ENCODE measurements around the gene CDK6. TPM values are rescaled to one million over a fixed set of nuclear protein-coding genes. Genes with fewer than 3 reads are reported as not detected.

Gene CDK6
- total and polyA plus RNA-seq, 2 of the 8 experiments (the other 6 are each of a cell fraction or from before 2014, with no cell fraction given), result 5.9 to 18.9 TPM

DNA sequence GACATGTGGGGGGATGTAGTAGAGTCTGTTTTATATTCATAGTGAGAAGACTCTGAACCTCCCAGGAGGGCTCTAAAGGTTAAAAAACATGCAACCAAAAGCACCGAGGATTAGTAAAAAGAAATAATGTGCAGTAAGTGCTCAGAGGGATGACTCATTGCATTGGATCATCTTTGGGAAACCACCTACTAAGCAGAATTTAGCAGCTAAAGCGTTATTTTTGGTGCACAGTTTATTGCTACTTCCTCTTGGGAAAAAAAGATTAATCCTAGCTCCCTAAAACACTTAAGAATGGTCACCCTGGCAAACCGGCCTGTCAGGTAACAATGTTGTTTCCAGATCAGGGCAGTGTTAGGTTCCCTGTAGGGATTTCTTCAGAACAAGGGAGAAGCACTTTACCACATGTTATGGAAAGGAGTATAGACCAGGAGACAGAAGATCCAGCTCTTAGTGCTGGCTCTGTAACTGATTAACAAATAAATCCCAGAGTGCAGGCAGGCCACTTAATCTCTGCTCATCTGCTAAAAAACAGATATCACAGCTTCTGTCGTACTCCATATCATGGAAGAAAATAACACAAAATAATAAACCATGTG is 201.4 kb downstream of the CDK6 start:
- no peak overlapping the region for H4K8ac ChIP-seq (ENCODE audit: extremely low read depth, insufficient read depth, low read length)
- H3K36me3 ChIP-seq (ENCODE audit: control insufficient read depth in 2 of 4, insufficient read depth in 4 of 4, low read length in 3 of 4), result no peaks in the 10 kb centered on the region
- H3K14ac ChIP-seq (ENCODE audit: insufficient read length), result no peak overlapping the region
- no peaks in the 10 kb centered on the region for H4K20me1 ChIP-seq (replicated peaks in 1 of 2; ENCODE audit: control insufficient read depth in 1 of 2, insufficient read depth in 2 of 2, low read length in 2 of 2)
- DNase-seq (ENCODE audit: low read depth in 1 of 2, low spot score in 2 of 2), result no peak
- H3K56ac ChIP-seq (replicated peaks; ENCODE audit: insufficient read length, low read depth, low read length), result no peak overlapping the region
- ChIA-PET POLR2A (ENCODE audit: partially characterized antibody) (no interaction called here), CTCF (ENCODE audit: partially characterized antibody) (interaction anchor here (0.9 to 1.0 kb wide), 2 partner anchors 12 to 27 kb away, joined by 3 read pairs; no protein-coding TSS in a partner anchor)
- no peak overlapping the region for H2BK15ac ChIP-seq (ENCODE audit: low read length)
- WGBS, 2 experiments (ENCODE audit: extremely low coverage in 1 of 2, insufficient coverage in 1 of 2, insufficient read length in 1 of 2, insufficient replicate concordance in 2 of 2, low coverage in 1 of 2, low lambda C conversion rate in 2 of 2, missing lambda C conversion rate in 1 of 2), result 82% methylated on average over 4 of the region's 4 CpGs; no CpG with 5 or more reads in 1 of the 2 experiments
- peaks cover 0 to 4% (median 2%) of the 10 kb centered on the region in 4 experiments; a peak in 4 of 7 replicates for H3K4me1 ChIP-seq (replicated peaks in 1 of 4; ENCODE audit: control insufficient read depth in 3 of 4, insufficient read depth in 4 of 4, low read length in 3 of 4)
- no peak overlapping the region for H3K4me2 ChIP-seq (ENCODE audit: insufficient read depth in 1 of 2, low read depth in 2 of 2, low read length in 2 of 2)
- H2AK5ac ChIP-seq (ENCODE audit: low read depth, low read length), result no peak overlapping the region
- H3K27ac ChIP-seq (ENCODE audit: low read depth, low read length), result no peak overlapping the region
- FAIRE-seq, result peak; percentile 7
- H3K27me3 ChIP-seq (replicated peaks in 1 of 4; ENCODE audit: control insufficient read depth in 3 of 4, extremely low read depth in 1 of 4, insufficient read depth in 3 of 4, low read length in 3 of 4), result no peaks in the 10 kb centered on the region
- no peak overlapping the region for H2BK5ac ChIP-seq (ENCODE audit: low read depth, low read length)
- H2BK12ac ChIP-seq (ENCODE audit: low read depth, low read length), result no peak overlapping the region
- H3K18ac ChIP-seq (ENCODE audit: extremely low read depth, low read length), result no peak overlapping the region
- no peaks in the 10 kb centered on the region for H3K79me1 ChIP-seq (ENCODE audit: low read depth, low read length)
- H2BK20ac ChIP-seq (ENCODE audit: low read length), result no peak overlapping the region
- no peaks in the 10 kb centered on the region for H3K79me2 ChIP-seq (ENCODE audit: control insufficient read depth in 1 of 2, insufficient read depth in 2 of 2, low read length in 2 of 2)
- no peak overlapping the region for H3K9ac ChIP-seq (replicated peaks in 1 of 4; ENCODE audit: extremely low read depth in 1 of 4, low read depth in 3 of 4, low read length in 3 of 4)
- no peak overlapping the region for H4K5ac ChIP-seq (ENCODE audit: insufficient read length, low read depth, low read length)
- no peaks in the 10 kb centered on the region for H3K23me2 ChIP-seq (ENCODE audit: low read depth, low read length)
- no peak overlapping the region for H4K91ac ChIP-seq (replicated peaks; ENCODE audit: insufficient read length, low read length)
- H3K4ac ChIP-seq (replicated peaks; ENCODE audit: insufficient read length, low read depth, low read length), result no peak overlapping the region
- no peak overlapping the region for H3K23ac ChIP-seq (ENCODE audit: insufficient read length)
- H3K4me3 ChIP-seq (ENCODE audit: extremely low read depth in 1 of 4, insufficient read depth in 2 of 4, low read depth in 3 of 4, low read length in 4 of 4), result no peak overlapping the region
- H3K9me3 ChIP-seq (ENCODE audit: insufficient read depth in 2 of 2, low read depth in 1 of 2, low read length in 1 of 2), result no peaks in the 10 kb centered on the region
- H2BK120ac ChIP-seq (replicated peaks; ENCODE audit: low read depth, low read length), result no peak overlapping the region
- H2AFZ ChIP-seq (ENCODE audit: low read length), result no peak overlapping the region
- TF ChIP-seq PHF8 (conservative IDR thresholded peaks at IDR 0.05; ENCODE audit: low read depth, low read length), result no peak
- TF ChIP-seq FOSL1 (IDR thresholded peaks at IDR 0.05; ENCODE audit: insufficient read depth, low read depth, low read length), result no peak
- no peak for TF ChIP-seq JUND (IDR thresholded peaks at IDR 0.05; ENCODE audit: low read length)
- TF ChIP-seq EGR1 (IDR thresholded peaks at IDR 0.05; ENCODE audit: borderline replicate concordance, low read depth, low read length), result no peak
- TF ChIP-seq MAX (IDR thresholded peaks at IDR 0.05), result no peak
- TF ChIP-seq GTF2F1 (IDR thresholded peaks at IDR 0.05; ENCODE audit: borderline replicate concordance, low read depth, low read length), result no peak
- TF ChIP-seq RFX5 (IDR thresholded peaks at IDR 0.05; ENCODE audit: borderline replicate concordance, low read depth, low read length), result no peak
- no peak for TF ChIP-seq CREB1 (IDR thresholded peaks at IDR 0.05)
- TF ChIP-seq NRF1 (IDR thresholded peaks at IDR 0.05; ENCODE audit: low read depth, low read length), result no peak
- no peak for TF ChIP-seq CBX8 (IDR thresholded peaks at IDR 0.05; ENCODE audit: borderline replicate concordance, low read depth, low read length)
- no peak for TF ChIP-seq JUN (IDR thresholded peaks at IDR 0.05; ENCODE audit: low read depth, low read length)
- TF ChIP-seq HDAC2 (IDR thresholded peaks at IDR 0.05; ENCODE audit: borderline replicate concordance in 1 of 2, low read depth in 2 of 2, low read length in 2 of 2), result no peak
- TF ChIP-seq TAF1 (IDR thresholded peaks at IDR 0.05; ENCODE audit: low read depth, low read length), result no peak

All from H1 (cell line).